ENCODE results near the gene RNF31.
A peak's percentile ranks its signal among the peaks of the same experiment; 100 is the strongest.
"Not testable (repeated sequence)": the region's sequence is repeated elsewhere in the genome, so short reads cannot be mapped to it uniquely, and the experiment has no call there.

RNF31 gene

GRCh38 chr14:24146978-24147760, at the start of gene RNF31:
TSS of gene RNF31 (plus strand) at chr14:24147498. CDS start at chr14:24147699, 201 bp downstream.
- DNase-seq: peak; percentile 96

GRCh38 chr14:24098229-24098926, 48.9 kb upstream of the RNF31 start:
- no peak for DNase-seq

- DNase-seq: no peak
These were observed 48.1 kb upstream of the RNF31 start for GRCh38 chr14:24098927-24099813.

GRCh38 chr14:24100197-24100981, 46.9 kb upstream of the RNF31 start:
- no peak for DNase-seq

- no peak for DNase-seq
These were observed 46.3 kb upstream of the RNF31 start for GRCh38 chr14:24100982-24101494.

GRCh38 chr14:24102357-24103048, 44.8 kb upstream of the RNF31 start:
- no peak for DNase-seq

GRCh38 chr14:24103451-24103850, 43.8 kb upstream of the RNF31 start:
- no peak for DNase-seq

GRCh38 chr14:24105609-24106239, 41.6 kb upstream of the RNF31 start:
- not testable (repeated sequence) for DNase-seq

- no peak for DNase-seq
These were observed 40.5 kb upstream of the RNF31 start for GRCh38 chr14:24106672-24107271.

GRCh38 chr14:24108336-24108874, 38.9 kb upstream of the RNF31 start:
- no peak for DNase-seq

GRCh38 chr14:24110060-24110459, 37.2 kb upstream of the RNF31 start:
- DNase-seq: no peak

GRCh38 chr14:24110523-24110922, 36.8 kb upstream of the RNF31 start:
- DNase-seq: no peak

GRCh38 chr14:24113379-24113800, 33.9 kb upstream of the RNF31 start:
- peak; percentile 63 for DNase-seq

- peak; percentile 86 for DNase-seq
These were observed 33.3 kb upstream of the RNF31 start for GRCh38 chr14:24113801-24114531.

GRCh38 chr14:24114532-24115421, 32.5 kb upstream of the RNF31 start, which contains the start of the genes DCAF11 and NRL:
TSS of gene DCAF11 (plus strand) at chr14:24114777. CDS start at chr14:24115595, 818 bp downstream.
TSS of gene NRL (minus strand) at chr14:24114949. CDS start at chr14:24082848, 32,101 bp downstream.
- DNase-seq: peak; percentile 100

- DNase-seq: no peak
These were observed 31.7 kb upstream of the RNF31 start for GRCh38 chr14:24115422-24116127.

GRCh38 chr14:24116128-24116814, 31.0 kb upstream of the RNF31 start:
- DNase-seq: no peak
